ENCODE measurements around the gene COPG1. TPM values are rescaled to one million over a fixed set of nuclear protein-coding genes. Genes with fewer than 3 reads are reported as not detected.

Gene COPG1
- total and polyA plus RNA-seq, 2 experiments from 2014 or later, result 50.0 to 106 TPM

- TF ChIP-seq ETS1 (IDR thresholded peaks at IDR 0.05) (no peak), CTCF (conservative IDR thresholded peaks at IDR 0.05; ENCODE audit: low read depth in 2 of 2) (no peak)
These were observed 29.1 kb downstream of the COPG1 start, which contains the start of gene HMCES (continued) for GRCh38 chr3:129278439-129278965.

GRCh38 chr3:129278966-129279906 lies 29.8 kb downstream of the COPG1 start:
- peaks cover 35% of the 10 kb centered on the region for H3K36me3 Mint-ChIP-seq (ENCODE audit: low read depth)
- DNase-seq (ENCODE audit: low spot score), result peak; percentile 81
- peak overlapping the region; percentile 64; the same call in 1 of the 2 replicates for H3K27ac ChIP-seq (ENCODE audit: low read depth)
- TF ChIP-seq CREB1 (CRISPR knock-in tag; IDR thresholded peaks at IDR 0.05; ENCODE audit: low read depth) (0 out of 2 replicates have a peak, but pooled peaks have one; percentile 11), ZNF114 (CRISPR knock-in tag; IDR thresholded peaks at IDR 0.05) (no peak), ZNF331 (CRISPR knock-in tag; IDR thresholded peaks at IDR 0.05; ENCODE audit: low read depth) (no peak), REST (IDR thresholded peaks at IDR 0.05; ENCODE audit: unreplicated experiment) (no peak), POLR2AphosphoS5 (IDR thresholded peaks at IDR 0.05; ENCODE audit: low read depth) (no peak; the same call in 1 of the 2 replicates), CTCF (conservative IDR thresholded peaks at IDR 0.05; ENCODE audit: low read depth in 2 of 2) (no peak), EZH2phosphoT487 (IDR thresholded peaks at IDR 0.05; ENCODE audit: unreplicated experiment) (no peak)

More at GRCh38 chr3:129278966-129279906, 29.8 kb downstream of the COPG1 start:
- Mint-ChIP-seq H3K27me3 (ENCODE audit: insufficient read depth, low read depth, poor library complexity) (peaks cover 14% of the 10 kb centered on the region), H3K4me1 (peaks cover 23% of the 10 kb centered on the region), H3K4me3 (peak overlapping the region; percentile 95), H3K27ac (peak overlapping the region; percentile 87), H3K9me3 (no peaks in the 10 kb centered on the region)
- Histone ChIP-seq H3K4me3 (peak overlapping the region; percentile 90), H2AFZ (peak overlapping the region; percentile 89), H3K36me3 (ENCODE audit: insufficient read depth) (peaks cover 16% of the 10 kb centered on the region), H4K20me1 (replicated peaks; ENCODE audit: insufficient read depth) (no peaks in the 10 kb centered on the region; the same call in 1 of the 2 replicates), H3F3A (replicated peaks; ENCODE audit: low read depth) (peaks cover 7% of the 10 kb centered on the region), H3K79me2 (replicated peaks; ENCODE audit: insufficient read depth) (peaks cover 20% of the 10 kb centered on the region), H3K4me1 (ENCODE audit: insufficient read depth) (peaks cover 20% of the 10 kb centered on the region), H3K9me2 (ENCODE audit: insufficient read depth) (no peaks in the 10 kb centered on the region), H3K27me3 (ENCODE audit: insufficient read depth) (no peaks in the 10 kb centered on the region), H3K4me2 (peak overlapping the region; percentile 98)
- ATAC-seq, result peak; percentile 64
